HepG2 (cell line): ENCODE results near the gene MROH2A. TPM values are rescaled to one million over a fixed set of nuclear protein-coding genes. Genes with fewer than 3 reads are reported as not detected.

Source experiments
- AGO2 ChIP-seq: fragments of 200-400 bp; formaldehyde crosslinking; optimal IDR thresholded peaks from 2 replicates; pipeline ENCODE3; 2017; ENCODE audit warnings: mild to moderate bottlenecking, low read depth, low read length, moderate library complexity
- ATF7-NPFF ChIP-seq: sonication (generic); formaldehyde crosslinking; IDR thresholded peaks from 2 replicates; pipeline ENCODE4 v1.8.1; 2023; ENCODE audit warnings: mild to moderate bottlenecking, low read depth, missing genetic modification reagents, moderate library complexity
- BHLHE40 ChIP-seq: IDR thresholded peaks from 2 replicates; pipeline ENCODE4 v1.6.1; 2011; ENCODE audit warnings: low read length, improper control_type of control experiment
- CENPT ChIP-seq: sonication (generic); formaldehyde crosslinking; IDR thresholded peaks from 2 replicates; pipeline ENCODE4 v1.8.0; 2022; ENCODE audit warnings: low read depth, mild to moderate bottlenecking, moderate library complexity, missing genetic modification reagents
- CENPX ChIP-seq: sonication (generic); formaldehyde crosslinking; IDR thresholded peaks from 2 replicates; pipeline ENCODE4 v1.9.0; 2021; ENCODE audit warnings: mild to moderate bottlenecking, missing genetic modification reagents, moderate library complexity
- DZIP1 ChIP-seq: sonication (generic); formaldehyde crosslinking; IDR thresholded peaks from 2 replicates; pipeline ENCODE4 v1.5.0; 2020; ENCODE audit warnings: mild to moderate bottlenecking, missing genetic modification reagents
- FIP1L1 ChIP-seq: fragments of 200-400 bp; formaldehyde crosslinking; IDR thresholded peaks from 2 replicates; pipeline ENCODE4 v1.6.1; 2018; ENCODE audit warnings: low read depth, mild to moderate bottlenecking, low read length, moderate library complexity, borderline replicate concordance; ENCODE audit not compliant: insufficient read depth
- GPBP1L1 ChIP-seq: sonication (generic); formaldehyde crosslinking; IDR thresholded peaks from 2 replicates; pipeline ENCODE4 v1.5.0; 2020; ENCODE audit warnings: mild to moderate bottlenecking, missing genetic modification reagents
- KDM3A ChIP-seq: IDR thresholded peaks from 2 replicates; pipeline ENCODE4 v1.6.1; 2018; ENCODE audit warnings: low read depth, missing compliant biosample characterization
- MAFG ChIP-seq: sonication (generic); formaldehyde crosslinking; IDR thresholded peaks from 2 replicates; pipeline ENCODE4 v1.5.1; 2020; ENCODE audit warnings: mild to moderate bottlenecking, missing genetic modification reagents
- PCBP2 ChIP-seq: fragments of 200-400 bp; formaldehyde crosslinking; optimal IDR thresholded peaks from 2 replicates; pipeline ENCODE3; 2018; ENCODE audit warnings: low read length, low read depth; ENCODE audit not compliant: poor library complexity, severe bottlenecking
- STAT5B ChIP-seq: sonication (generic); formaldehyde crosslinking; IDR thresholded peaks from 2 replicates; pipeline ENCODE4 v1.4.0; 2020; ENCODE audit warnings: missing genetic modification reagents
- ZKSCAN5 ChIP-seq: sonication (generic); formaldehyde crosslinking; IDR thresholded peaks from 2 replicates; pipeline ENCODE4 v1.5.1; 2020; ENCODE audit warnings: mild to moderate bottlenecking, missing genetic modification reagents
- ZNF136 ChIP-seq: sonication (generic); formaldehyde crosslinking; IDR thresholded peaks from 2 replicates; pipeline ENCODE4 v1.8.1; 2022; ENCODE audit warnings: low read depth, mild to moderate bottlenecking, moderate library complexity, missing genetic modification reagents
- ZNF282 ChIP-seq: fragments of 450-650 bp; IDR thresholded peaks from 2 replicates; pipeline ENCODE4 v1.6.1; 2018; ENCODE audit not compliant: partially characterized antibody
- ZNF441 ChIP-seq: sonication (generic); formaldehyde crosslinking; IDR thresholded peaks from 2 replicates; pipeline ENCODE4 v1.7.0; 2021; ENCODE audit warnings: missing genetic modification reagents, borderline replicate concordance
- ZNF451 ChIP-seq: sonication (generic); formaldehyde crosslinking; IDR thresholded peaks from 2 replicates; pipeline ENCODE4 v1.5.0; 2020; ENCODE audit warnings: mild to moderate bottlenecking, missing genetic modification reagents
- ZNF569 ChIP-seq: sonication (generic); formaldehyde crosslinking; IDR thresholded peaks from 2 replicates; pipeline ENCODE4 v1.5.0; 2020; ENCODE audit warnings: mild to moderate bottlenecking, missing genetic modification reagents, moderate library complexity, borderline replicate concordance
- ZSCAN20 ChIP-seq: sonication (generic); formaldehyde crosslinking; IDR thresholded peaks from 2 replicates; pipeline ENCODE4 v1.4.0; 2020; ENCODE audit warnings: missing genetic modification reagents, mild to moderate bottlenecking, borderline replicate concordance
- polyA plus RNA-seq, 8 experiments: library from polyadenylated mRNA; depleted of rRNA in 3 of 8; stranded (reverse) in 7 of 8; unstranded in 1 of 8; fragments of >200 nt; fragmentation: Illumina TruSeq in 4 of 8; extraction: Trizol in 4 of 8; gene quantifications; 2 replicates each; pipeline versions ENCODE4 v1.2.1 to v1.2.3, GENCODE V29; 2011 to 2016; ENCODE audit warnings: low read depth in 4 of 8, missing spikeins in 1 of 8, mixed read lengths in 1 of 8; ENCODE audit not compliant: insufficient read depth in 1 of 8
- total RNA-seq, 5 experiments: library from RNA; depleted of rRNA; stranded (reverse); fragments of >200 nt; fragmentation: Illumina TruSeq; extraction: Trizol; gene quantifications; 2 replicates each; pipeline ENCODE4 v1.2.3, GENCODE V29; 2016; ENCODE audit warnings: low read depth in 1 of 5
- TF ChIP-seq, protein P1 (sequence below): sonication (generic); formaldehyde crosslinking; IDR thresholded peaks from 2 replicates; pipeline ENCODE4 v1.4.0; 2020; ENCODE audit warnings: missing genetic modification reagents, borderline replicate concordance
- TF ChIP-seq, protein P2 (sequence below): sonication (generic); formaldehyde crosslinking; conservative IDR thresholded peaks from 2 replicates; pipeline ENCODE4 v1.8.0; 2022; ENCODE audit warnings: mild to moderate bottlenecking, moderate library complexity, missing genetic modification reagents
- TF ChIP-seq, protein P3 (sequence below): sonication (generic); formaldehyde crosslinking; IDR thresholded peaks from 2 replicates; pipeline ENCODE4 v1.4.0; 2020; ENCODE audit warnings: missing genetic modification reagents

Gene MROH2A
- total and polyA plus RNA-seq, 2 of the 13 experiments (the other 11 are each of a cell fraction or from before 2014, with no cell fraction given): 0.03 to 0.04 TPM

DNA sequence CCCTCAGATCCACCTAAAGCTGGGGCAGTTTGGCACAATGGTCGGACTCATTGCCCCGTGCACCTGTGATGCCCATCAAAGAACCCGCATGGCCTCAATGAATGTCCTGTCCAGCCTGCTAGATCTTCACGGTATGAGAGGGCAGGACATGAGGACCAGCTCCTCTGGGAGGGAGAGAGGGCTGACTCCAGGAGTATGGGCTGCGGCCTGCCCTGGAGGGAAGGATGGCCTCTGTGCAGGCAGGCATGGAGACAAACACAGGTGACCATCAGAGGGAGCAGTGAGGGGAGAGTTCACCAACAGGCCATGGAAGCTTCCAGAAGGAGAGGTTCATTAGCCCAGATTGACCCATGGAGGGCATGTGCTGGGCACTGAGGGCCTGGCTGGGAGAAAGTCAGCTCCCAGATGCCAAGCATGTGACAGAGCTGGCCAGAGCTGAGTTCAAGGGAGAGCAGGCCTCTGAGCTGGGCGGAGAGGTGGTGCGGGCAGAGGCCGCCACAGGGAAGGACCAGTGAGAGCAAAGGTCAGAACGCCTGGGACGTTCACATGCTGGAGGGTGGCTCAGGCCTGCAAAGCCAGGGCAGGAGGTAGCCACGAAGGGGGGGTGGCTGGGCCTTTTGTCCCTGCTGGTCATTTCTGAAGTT, 40.0 kb downstream of the MROH2A start (continued):
- TF ChIP-seq ZNF569 (CRISPR knock-in tag) (no peak), ZNF282 (no peak), ZNF136 (no peak), ZNF441 (CRISPR knock-in tag) (no peak), AGO2 (no peak), KDM3A (no peak), GPBP1L1 (CRISPR knock-in tag) (no peak), ZNF451 (CRISPR knock-in tag) (no peak), ATF7-NPFF (CRISPR knock-in tag) (no peak), MAFG (no peak), ZKSCAN5 (no peak), CENPT (CRISPR knock-in tag) (no peak), ZSCAN20 (CRISPR knock-in tag) (no peak), PCBP2 (no peak), BHLHE40 (no peak), STAT5B (no peak), FIP1L1 (no peak), CENPX (no peak), DZIP1 (no peak)
- TF ChIP-seq, protein P1, sequence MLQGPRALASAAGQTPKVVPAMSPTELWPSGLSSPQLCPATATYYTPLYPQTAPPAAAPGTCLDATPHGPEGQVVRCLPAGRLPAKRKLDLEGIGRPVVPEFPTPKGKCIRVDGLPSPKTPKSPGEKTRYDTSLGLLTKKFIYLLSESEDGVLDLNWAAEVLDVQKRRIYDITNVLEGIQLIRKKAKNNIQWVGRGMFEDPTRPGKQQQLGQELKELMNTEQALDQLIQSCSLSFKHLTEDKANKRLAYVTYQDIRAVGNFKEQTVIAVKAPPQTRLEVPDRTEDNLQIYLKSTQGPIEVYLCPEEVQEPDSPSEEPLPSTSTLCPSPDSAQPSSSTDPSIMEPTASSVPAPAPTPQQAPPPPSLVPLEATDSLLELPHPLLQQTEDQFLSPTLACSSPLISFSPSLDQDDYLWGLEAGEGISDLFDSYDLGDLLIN (CRISPR knock-in tag): no peak
- TF ChIP-seq, protein P2, sequence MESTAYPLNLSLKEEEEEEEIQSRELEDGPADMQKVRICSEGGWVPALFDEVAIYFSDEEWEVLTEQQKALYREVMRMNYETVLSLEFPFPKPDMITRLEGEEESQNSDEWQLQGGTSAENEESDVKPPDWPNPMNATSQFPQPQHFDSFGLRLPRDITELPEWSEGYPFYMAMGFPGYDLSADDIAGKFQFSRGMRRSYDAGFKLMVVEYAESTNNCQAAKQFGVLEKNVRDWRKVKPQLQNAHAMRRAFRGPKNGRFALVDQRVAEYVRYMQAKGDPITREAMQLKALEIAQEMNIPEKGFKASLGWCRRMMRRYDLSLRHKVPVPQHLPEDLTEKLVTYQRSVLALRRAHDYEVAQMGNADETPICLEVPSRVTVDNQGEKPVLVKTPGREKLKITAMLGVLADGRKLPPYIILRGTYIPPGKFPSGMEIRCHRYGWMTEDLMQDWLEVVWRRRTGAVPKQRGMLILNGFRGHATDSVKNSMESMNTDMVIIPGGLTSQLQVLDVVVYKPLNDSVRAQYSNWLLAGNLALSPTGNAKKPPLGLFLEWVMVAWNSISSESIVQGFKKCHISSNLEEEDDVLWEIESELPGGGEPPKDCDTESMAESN: no peak
- TF ChIP-seq, protein P3, sequence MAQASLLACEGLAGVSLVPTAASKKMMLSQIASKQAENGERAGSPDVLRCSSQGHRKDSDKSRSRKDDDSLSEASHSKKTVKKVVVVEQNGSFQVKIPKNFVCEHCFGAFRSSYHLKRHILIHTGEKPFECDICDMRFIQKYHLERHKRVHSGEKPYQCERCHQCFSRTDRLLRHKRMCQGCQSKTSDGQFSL (CRISPR knock-in tag): 0 out of 2 replicates have a peak, but pooled peaks have one; percentile 20
